PFSK-1 (cell line): Measurements from ENCODE around the gene LAMC1.

ENCODE experiments used
- FOXP2 ChIP-seq: optimal IDR thresholded peaks from 2 replicates; pipeline ENCODE3; 2011; ENCODE audit warnings: borderline replicate concordance, control low read depth, inconsistent platforms; ENCODE audit not compliant: insufficient read depth; ENCODE audit errors: extremely low read length, extremely low read depth
- POLR2AphosphoS5 ChIP-seq: IDR thresholded peaks from 2 replicates; pipeline ENCODE4 v1.6.1; 2012; ENCODE audit warnings: low read depth, mild to moderate bottlenecking, control low read depth, low read length, moderate library complexity
- REST ChIP-seq, 2 experiments: IDR thresholded peaks; 2 replicates each; pipeline versions ENCODE4 v1.6.1 to v1.8.0; 2011 to 2012; ENCODE audit warnings: low read depth in 2 of 2, low read length in 2 of 2, control low read depth in 1 of 2, inconsistent platforms in 1 of 2, mild to moderate bottlenecking in 1 of 2, moderate library complexity in 1 of 2; ENCODE audit not compliant: insufficient read depth in 1 of 2
- SIN3A ChIP-seq: IDR thresholded peaks from 2 replicates; pipeline ENCODE4 v1.6.1; 2012; ENCODE audit warnings: mild to moderate bottlenecking, low read length, moderate library complexity, borderline replicate concordance; ENCODE audit not compliant: insufficient read depth
- TAF1 ChIP-seq: IDR thresholded peaks from 2 replicates; pipeline ENCODE4 v1.6.1; 2012; ENCODE audit warnings: low read length, control low read depth, borderline replicate concordance; ENCODE audit not compliant: insufficient read depth

The LAMC1 gene

GRCh38 chr1:183167676-183168075 lies 144.5 kb downstream of the LAMC1 start:
- TF ChIP-seq POLR2AphosphoS5: no peak
- TF ChIP-seq REST (IDR thresholded peaks at IDR 0.05; ENCODE audit: insufficient read depth in 1 of 2, low read depth in 2 of 2, low read length in 2 of 2): no peak
- TF ChIP-seq TAF1: no peak
- no peak for TF ChIP-seq SIN3A
- TF ChIP-seq FOXP2: no peak

- no peak for TF ChIP-seq REST (IDR thresholded peaks at IDR 0.05; ENCODE audit: insufficient read depth in 1 of 2, low read depth in 2 of 2, low read length in 2 of 2)
- TF ChIP-seq FOXP2: no peak
- no peak for TF ChIP-seq TAF1
- TF ChIP-seq POLR2AphosphoS5: no peak
- TF ChIP-seq SIN3A: no peak
Observed at GRCh38 chr1:183168308-183168707, 145.1 kb downstream of the LAMC1 start.

- no peak for TF ChIP-seq POLR2AphosphoS5
- TF ChIP-seq REST (IDR thresholded peaks at IDR 0.05; ENCODE audit: insufficient read depth in 1 of 2, low read depth in 2 of 2, low read length in 2 of 2): no peak
- TF ChIP-seq TAF1: no peak
- no peak for TF ChIP-seq SIN3A
- no peak for TF ChIP-seq FOXP2
Observed at GRCh38 chr1:183173828-183174227, 150.6 kb downstream of the LAMC1 start.

GRCh38 chr1:183175631-183176030 lies 152.4 kb downstream of the LAMC1 start:
- TF ChIP-seq TAF1 (no peak), POLR2AphosphoS5 (no peak), FOXP2 (no peak), REST (IDR thresholded peaks at IDR 0.05; ENCODE audit: insufficient read depth in 1 of 2, low read depth in 2 of 2, low read length in 2 of 2) (no peak), SIN3A (no peak)

- TF ChIP-seq FOXP2 (no peak), TAF1 (no peak), REST (IDR thresholded peaks at IDR 0.05; ENCODE audit: insufficient read depth in 1 of 2, low read depth in 2 of 2, low read length in 2 of 2) (no peak), SIN3A (no peak), POLR2AphosphoS5 (no peak)
Observed at GRCh38 chr1:183178545-183178944, 155.3 kb downstream of the LAMC1 start.
